ENCODE data around the gene TBXT.
A peak's percentile ranks its signal among the peaks of the same experiment; 100 is the strongest.

The TBXT gene

DNA sequence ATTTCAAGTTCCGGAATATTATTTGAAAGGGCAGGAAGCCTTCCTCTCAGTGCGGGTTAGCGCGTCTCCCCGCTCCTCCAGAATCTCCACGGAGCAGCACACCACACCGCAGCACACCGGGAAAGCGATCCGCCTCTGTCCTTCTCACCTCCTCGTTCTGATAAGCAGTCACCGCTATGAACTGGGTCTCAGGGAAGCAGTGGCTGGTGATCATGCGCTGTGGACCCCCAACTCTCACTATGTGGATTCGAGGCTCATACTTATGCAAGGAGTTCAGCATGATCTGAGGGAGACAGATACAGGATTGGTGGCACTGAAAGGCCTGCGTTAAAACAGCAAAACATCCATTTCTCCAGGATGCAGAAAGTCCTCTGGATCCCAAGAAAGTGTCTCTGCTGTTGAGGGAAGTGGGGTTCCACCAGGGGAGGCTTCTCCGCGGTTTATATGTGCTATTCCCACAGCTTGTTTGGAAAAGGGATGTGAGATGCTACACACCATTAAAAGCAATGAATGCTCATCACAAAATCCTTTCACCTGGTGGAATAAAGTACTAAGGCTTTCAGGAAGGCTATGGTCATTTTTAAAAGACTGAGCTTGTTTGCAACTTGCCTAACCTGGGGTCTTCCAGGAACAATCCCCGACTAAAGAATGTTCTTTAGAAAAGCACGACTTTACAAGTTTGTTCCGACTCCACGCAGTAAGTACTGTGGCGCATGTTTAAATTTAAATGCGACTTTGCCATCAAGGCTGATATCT is 1.9 kb downstream of the TBXT start:
- ChIA-PET POLR2A (no interaction called here), CTCF (interaction anchor here (1.2 kb wide), 1 partner anchor 9 kb away, joined by 3 read pairs; no protein-coding TSS in a partner anchor)
- TF ChIP-seq FOXM1 (IDR thresholded peaks at IDR 0.05; ENCODE audit: borderline replicate concordance) (no peak), TARDBP (IDR thresholded peaks at IDR 0.05) (no peak), CTBP1 (IDR thresholded peaks at IDR 0.05; ENCODE audit: borderline replicate concordance) (no peak), SUZ12 (IDR thresholded peaks at IDR 0.05) (no peak), BHLHE40 (IDR thresholded peaks at IDR 0.05; ENCODE audit: borderline replicate concordance) (no peak), ELF4 (IDR thresholded peaks at IDR 0.05) (no peak), ARNT (IDR thresholded peaks at IDR 0.05) (no peak), FOXA1 (IDR thresholded peaks at IDR 0.05) (no peak), L3MBTL2 (conservative IDR thresholded peaks at IDR 0.05) (no peak), HDGF (IDR thresholded peaks at IDR 0.05; ENCODE audit: borderline replicate concordance) (no peak), LEF1 (IDR thresholded peaks at IDR 0.05; ENCODE audit: borderline replicate concordance) (no peak), ZNF384 (IDR thresholded peaks at IDR 0.05) (no peak), FOXK2 (IDR thresholded peaks at IDR 0.05) (no peak), NFRKB (IDR thresholded peaks at IDR 0.05) (no peak), SP1 (IDR thresholded peaks at IDR 0.05) (no peak)
- TF ChIP-seq, protein P1, sequence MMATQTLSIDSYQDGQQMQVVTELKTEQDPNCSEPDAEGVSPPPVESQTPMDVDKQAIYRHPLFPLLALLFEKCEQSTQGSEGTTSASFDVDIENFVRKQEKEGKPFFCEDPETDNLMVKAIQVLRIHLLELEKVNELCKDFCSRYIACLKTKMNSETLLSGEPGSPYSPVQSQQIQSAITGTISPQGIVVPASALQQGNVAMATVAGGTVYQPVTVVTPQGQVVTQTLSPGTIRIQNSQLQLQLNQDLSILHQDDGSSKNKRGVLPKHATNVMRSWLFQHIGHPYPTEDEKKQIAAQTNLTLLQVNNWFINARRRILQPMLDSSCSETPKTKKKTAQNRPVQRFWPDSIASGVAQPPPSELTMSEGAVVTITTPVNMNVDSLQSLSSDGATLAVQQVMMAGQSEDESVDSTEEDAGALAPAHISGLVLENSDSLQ (IDR thresholded peaks at IDR 0.05): no peak
- DNase-seq (ENCODE audit: extremely low spot score): no peak

DNA sequence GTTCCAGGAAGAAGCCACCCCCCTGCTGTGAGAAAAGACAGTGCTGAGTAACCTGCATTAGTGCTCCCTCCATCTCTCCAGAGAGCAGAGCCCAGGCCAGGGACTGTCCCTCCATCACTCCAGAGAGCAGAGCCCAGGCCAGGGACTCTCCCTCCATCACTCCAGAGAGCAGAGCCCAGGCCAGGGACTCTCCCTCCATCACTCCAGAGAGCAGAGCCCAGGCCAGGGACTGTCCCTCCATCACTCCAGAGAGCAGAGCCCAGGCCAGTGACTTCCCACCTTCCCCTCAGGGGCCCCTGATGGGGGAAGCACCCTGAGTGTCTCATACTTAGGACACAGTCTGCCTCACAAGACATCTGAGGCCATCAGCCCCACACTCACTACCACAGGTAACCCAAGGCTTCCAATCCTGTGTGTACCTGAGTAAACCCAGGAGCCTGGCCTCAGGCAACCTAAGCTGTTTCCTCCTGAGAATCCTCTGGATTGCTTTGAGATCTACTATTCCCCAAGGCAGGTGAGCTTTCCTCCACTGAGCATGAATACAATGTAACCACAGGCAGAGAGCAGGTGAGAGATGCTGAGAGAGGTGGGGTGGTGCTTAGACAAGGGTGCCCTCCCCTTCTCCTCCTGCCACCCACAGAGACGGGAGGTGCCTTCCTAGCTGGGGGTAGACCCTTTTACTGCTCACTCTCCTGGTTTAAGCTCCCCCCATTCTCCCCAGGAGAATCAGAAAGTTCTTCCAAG is 4.9 kb downstream of the TBXT start:
- no peak for DNase-seq (ENCODE audit: extremely low spot score)
- ChIA-PET CTCF (no interaction called here), POLR2A (interaction anchor here (0.6 kb wide), 1 partner anchor 146 kb away, joined by 3 read pairs; no protein-coding TSS in a partner anchor)
- TF ChIP-seq LEF1 (IDR thresholded peaks at IDR 0.05; ENCODE audit: borderline replicate concordance): no peak
- TF ChIP-seq L3MBTL2 (conservative IDR thresholded peaks at IDR 0.05): no peak
- TF ChIP-seq ARNT (IDR thresholded peaks at IDR 0.05): no peak
- TF ChIP-seq NFRKB (IDR thresholded peaks at IDR 0.05): no peak
- TF ChIP-seq FOXM1 (IDR thresholded peaks at IDR 0.05; ENCODE audit: borderline replicate concordance): no peak
- TF ChIP-seq CTBP1 (IDR thresholded peaks at IDR 0.05; ENCODE audit: borderline replicate concordance): no peak
- no peak for TF ChIP-seq TARDBP (IDR thresholded peaks at IDR 0.05)
- no peak for TF ChIP-seq FOXA1 (IDR thresholded peaks at IDR 0.05)
- TF ChIP-seq HDGF (IDR thresholded peaks at IDR 0.05; ENCODE audit: borderline replicate concordance): no peak
- TF ChIP-seq ELF4 (IDR thresholded peaks at IDR 0.05): no peak
- TF ChIP-seq ZNF384 (IDR thresholded peaks at IDR 0.05): no peak
- no peak for TF ChIP-seq SUZ12 (IDR thresholded peaks at IDR 0.05)
- no peak for TF ChIP-seq FOXK2 (IDR thresholded peaks at IDR 0.05)
- TF ChIP-seq, protein P1 (IDR thresholded peaks at IDR 0.05): no peak
- no peak for TF ChIP-seq BHLHE40 (IDR thresholded peaks at IDR 0.05; ENCODE audit: borderline replicate concordance)

DNA sequence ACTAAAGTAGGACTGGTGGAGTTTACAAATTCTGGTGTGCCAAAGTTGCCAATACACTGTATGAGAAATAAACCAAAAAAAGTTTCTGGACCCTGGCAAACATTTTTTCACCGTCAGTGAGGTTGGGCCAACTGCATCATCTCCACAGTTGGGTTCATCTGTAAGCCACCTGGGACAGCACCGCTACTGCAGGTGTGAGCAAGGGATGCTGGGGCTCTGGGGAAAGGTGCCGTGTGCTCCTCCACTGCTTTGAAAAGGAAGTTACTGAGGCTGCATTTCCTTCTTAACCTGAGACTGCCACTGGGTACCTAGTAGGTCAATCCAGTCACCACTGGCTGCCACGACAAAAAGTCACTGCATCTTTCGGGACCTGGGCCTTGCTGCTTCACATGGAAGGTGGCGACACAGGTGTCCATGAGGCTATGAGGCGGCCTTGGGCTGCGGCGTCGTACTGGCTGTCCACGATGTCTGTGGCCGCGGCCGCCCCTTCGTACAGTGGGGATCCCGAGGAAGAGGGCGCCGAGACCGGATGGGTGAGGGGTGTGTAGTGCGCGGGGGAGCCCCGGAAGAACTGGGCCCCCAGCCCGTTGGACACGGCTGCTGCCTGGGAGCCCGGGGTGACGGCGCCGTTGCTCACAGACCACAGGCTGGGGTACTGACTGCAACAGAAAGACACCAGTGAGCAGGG is 9.6 kb downstream of the TBXT start:
- TF ChIP-seq CTBP1 (IDR thresholded peaks at IDR 0.05; ENCODE audit: borderline replicate concordance) (no peak), SP1 (IDR thresholded peaks at IDR 0.05) (no peak), FOXA1 (IDR thresholded peaks at IDR 0.05) (no peak), TARDBP (IDR thresholded peaks at IDR 0.05) (no peak), BHLHE40 (IDR thresholded peaks at IDR 0.05; ENCODE audit: borderline replicate concordance) (no peak), L3MBTL2 (conservative IDR thresholded peaks at IDR 0.05) (no peak), FOXK2 (IDR thresholded peaks at IDR 0.05) (no peak), NFRKB (IDR thresholded peaks at IDR 0.05) (no peak)
- TF ChIP-seq, protein P1 (IDR thresholded peaks at IDR 0.05): no peak
- DNase-seq (ENCODE audit: extremely low spot score): no peak
- ChIA-PET POLR2A (no interaction called here), CTCF (interaction anchor here (1.2 kb wide), 1 partner anchor 267 kb away, joined by 3 read pairs; no protein-coding TSS in a partner anchor)

DNA sequence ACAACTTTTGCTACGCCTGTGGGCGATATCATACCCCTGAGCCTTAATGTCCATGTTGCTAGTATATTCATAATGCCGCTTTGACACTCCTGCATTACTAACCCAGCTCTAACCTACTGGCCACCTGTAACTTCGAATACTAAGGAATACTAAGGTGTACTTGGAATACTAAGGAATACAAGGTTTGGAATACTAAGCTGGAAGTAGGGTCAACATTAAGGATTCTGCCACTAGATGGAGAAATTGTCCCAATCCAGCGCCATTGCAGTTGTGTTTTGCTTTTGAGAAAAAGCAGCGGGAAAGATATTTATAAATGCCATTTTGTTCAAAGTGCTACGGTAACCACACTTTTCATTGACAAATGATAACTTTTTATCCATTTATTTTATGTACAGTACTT is 10.7 kb downstream of the TBXT start:
- POLR2A ChIA-PET: no interaction called here
- TF ChIP-seq, protein P1 (IDR thresholded peaks at IDR 0.05): no peak
- TF ChIP-seq CTBP1 (IDR thresholded peaks at IDR 0.05; ENCODE audit: borderline replicate concordance) (no peak), ARNT (IDR thresholded peaks at IDR 0.05) (no peak)
- CTCF ChIA-PET: interaction anchor here (0.6 to 1.2 kb wide), 7 partner anchors 9 to 268 kb away, joined by 3 to 4 read pairs (median 3); no protein-coding TSS in a partner anchor
- DNase-seq (ENCODE audit: extremely low spot score): peak; percentile 46

DNA sequence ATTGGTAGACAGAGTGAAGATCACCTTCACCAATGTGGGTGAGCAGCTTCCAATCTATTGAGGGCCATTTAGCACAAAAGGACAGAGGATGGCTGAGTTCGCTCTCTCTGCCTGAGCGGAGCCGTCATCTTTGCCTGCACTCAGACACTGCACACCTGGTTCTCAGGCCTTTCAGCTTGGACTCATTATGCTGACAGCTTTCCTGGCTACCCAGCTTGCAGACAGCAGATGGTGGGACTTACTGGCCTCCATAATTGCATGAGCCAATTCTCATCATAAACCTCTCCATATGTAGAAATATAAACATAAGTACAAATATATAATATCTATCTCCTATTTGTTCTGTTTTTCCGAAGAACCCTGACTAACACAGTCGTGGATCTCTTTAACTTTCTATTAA is 13.7 kb downstream of the TBXT start:
- no peak for DNase-seq (ENCODE audit: extremely low spot score)
- POLR2A ChIA-PET: no interaction called here
- CTCF ChIA-PET: no interaction called here
- TF ChIP-seq FOXM1 (IDR thresholded peaks at IDR 0.05; ENCODE audit: borderline replicate concordance) (no peak), FOXA1 (IDR thresholded peaks at IDR 0.05) (no peak), FOXK2 (IDR thresholded peaks at IDR 0.05) (no peak), ELF4 (IDR thresholded peaks at IDR 0.05) (no peak), BHLHE40 (IDR thresholded peaks at IDR 0.05; ENCODE audit: borderline replicate concordance) (no peak), HDGF (IDR thresholded peaks at IDR 0.05; ENCODE audit: borderline replicate concordance) (no peak), CTBP1 (IDR thresholded peaks at IDR 0.05; ENCODE audit: borderline replicate concordance) (no peak), ZNF384 (IDR thresholded peaks at IDR 0.05) (no peak), TARDBP (IDR thresholded peaks at IDR 0.05) (no peak), LEF1 (IDR thresholded peaks at IDR 0.05; ENCODE audit: borderline replicate concordance) (no peak), SP1 (IDR thresholded peaks at IDR 0.05) (no peak), NFRKB (IDR thresholded peaks at IDR 0.05) (no peak), SUZ12 (IDR thresholded peaks at IDR 0.05) (no peak), ARNT (IDR thresholded peaks at IDR 0.05) (no peak), L3MBTL2 (conservative IDR thresholded peaks at IDR 0.05) (no peak)
- TF ChIP-seq, protein P1 (IDR thresholded peaks at IDR 0.05): no peak
